HL-60/S4 treated with phorbol 12-myristate 13-acetate at 8.2 ng/mL for 4 days and 3 days (cell line): ENCODE measurements around the gene ACTR1B.
"Not testable (repeated sequence)": the region's sequence is repeated elsewhere in the genome, so short reads cannot be mapped to it uniquely, and the experiment has no call there.

Experiments used
- in situ Hi-C: fragments of 300-500 bp; cut with MboI; formaldehyde crosslinking; loops from 2 replicates; pipeline ENCODE4 v1.15.0; 2022; ENCODE audit warnings: low sequenced_read_pairs

The ACTR1B gene

DNA sequence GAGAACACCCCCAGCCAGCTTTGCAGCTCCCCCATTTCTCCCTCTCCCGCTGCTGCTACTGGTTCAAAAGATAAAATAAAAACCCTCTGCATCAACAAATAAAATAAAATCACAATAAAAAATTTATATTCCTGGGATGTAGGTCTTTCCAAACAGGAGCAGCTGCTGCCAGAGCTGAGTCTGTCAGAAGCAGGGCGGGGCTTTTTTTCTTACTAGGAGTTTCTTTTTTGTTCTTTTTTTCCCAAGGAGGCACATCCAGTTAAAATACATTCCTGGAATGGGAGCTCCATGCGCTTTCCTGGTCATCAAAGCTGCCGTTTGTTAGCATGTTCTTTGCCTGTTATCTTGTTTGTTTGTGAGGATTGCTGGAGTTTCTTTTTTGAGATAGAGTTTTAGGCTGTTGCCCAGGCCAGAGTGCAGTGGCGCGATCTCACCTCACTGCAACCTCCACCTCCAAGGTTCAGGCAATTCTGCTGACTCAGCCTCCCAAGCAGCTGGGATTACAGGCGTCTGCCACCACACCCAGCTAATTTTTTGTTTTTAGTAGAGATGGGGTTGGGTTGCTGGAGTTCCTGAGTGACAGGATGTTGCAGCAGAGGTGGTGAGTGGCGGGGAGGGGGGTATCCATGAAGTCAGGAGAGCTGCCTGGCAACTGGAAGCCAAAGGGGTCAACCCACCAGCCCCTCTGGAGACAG, 38.3 kb downstream of the ACTR1B start:
- in situ Hi-C loops = not testable (repeated sequence)

DNA sequence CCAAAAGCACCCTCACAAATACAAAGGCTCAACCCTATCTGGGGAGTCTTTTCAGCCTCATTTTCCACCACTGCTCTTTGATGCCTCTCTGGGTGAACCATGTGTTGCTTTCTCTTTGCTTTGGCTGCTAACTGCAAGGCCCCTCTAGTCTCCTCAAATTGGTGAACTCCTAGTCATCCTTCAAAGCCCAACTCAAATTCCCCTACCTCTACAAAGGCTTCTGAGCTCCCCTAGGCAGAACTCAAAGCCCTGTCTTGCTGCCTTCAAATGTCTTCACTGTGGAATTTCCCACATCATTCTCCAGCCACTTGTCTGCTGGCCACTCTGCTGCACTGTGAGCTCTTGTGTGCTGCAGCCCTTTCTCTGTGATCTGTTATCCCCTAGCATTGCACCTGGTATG, 40.9 kb downstream of the ACTR1B start:
- in situ Hi-C loops = not testable (repeated sequence)

DNA sequence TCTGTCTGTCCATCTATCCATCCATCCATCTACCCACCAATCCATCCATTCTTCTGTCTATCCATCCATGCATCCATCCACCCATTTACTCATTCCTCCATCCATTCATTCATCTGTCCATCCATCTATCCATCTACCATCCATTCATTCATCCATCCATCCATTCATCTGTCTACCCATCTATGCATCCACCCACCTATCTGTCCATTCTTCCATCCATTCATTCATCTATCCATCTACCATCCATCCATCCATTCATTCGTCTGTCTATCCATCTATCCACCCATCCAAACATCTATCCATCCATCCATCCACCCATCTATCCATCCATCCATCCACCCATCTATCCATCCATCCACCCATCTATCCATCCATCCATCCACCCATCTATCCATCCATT, 43.4 kb downstream of the ACTR1B start:
- in situ Hi-C loops = not testable (repeated sequence)

DNA sequence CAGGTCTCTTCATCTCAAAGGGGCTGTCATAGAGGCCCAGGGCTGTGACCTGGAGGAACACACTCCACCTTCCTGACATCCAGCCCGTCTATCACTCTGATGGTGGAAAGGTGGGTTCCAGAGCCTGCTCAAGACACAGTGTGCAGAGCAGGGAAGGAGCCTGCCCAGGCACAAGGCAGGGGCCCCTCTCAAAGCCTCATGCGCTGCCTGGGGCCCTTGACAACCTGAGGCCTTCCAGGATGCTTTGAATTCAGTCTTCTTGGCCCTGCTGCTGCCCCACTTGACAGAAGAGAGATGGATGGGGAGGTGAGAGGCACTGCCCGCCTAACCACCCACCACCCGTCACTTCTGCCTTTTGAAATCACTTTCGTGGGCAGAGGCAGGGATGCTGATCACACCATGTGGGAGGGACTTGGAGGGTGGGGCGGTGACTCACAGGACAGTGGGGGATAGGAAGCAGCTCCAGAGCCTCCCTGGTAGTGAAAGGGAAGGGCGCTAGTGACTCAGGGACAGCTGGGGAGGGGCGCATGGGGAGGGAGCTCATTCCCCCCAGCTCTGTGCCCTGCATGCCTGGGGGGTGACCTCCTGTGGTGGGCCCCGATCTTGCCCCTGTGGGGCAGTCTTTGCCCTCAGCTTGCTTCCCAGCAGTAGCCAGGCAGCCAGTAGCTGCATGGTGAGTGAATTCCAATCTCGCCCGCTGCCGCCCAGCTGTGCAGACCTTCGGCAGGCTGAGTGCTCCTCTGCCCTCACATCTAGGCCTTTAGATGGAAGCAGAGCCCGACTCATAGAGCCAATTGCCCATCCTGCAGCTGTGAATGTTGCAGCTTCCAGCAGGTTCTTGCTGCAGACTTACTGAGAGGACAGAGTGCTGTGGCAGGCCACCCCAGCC, 44.7 kb downstream of the ACTR1B start:
- in situ Hi-C loops = not testable (repeated sequence)

DNA sequence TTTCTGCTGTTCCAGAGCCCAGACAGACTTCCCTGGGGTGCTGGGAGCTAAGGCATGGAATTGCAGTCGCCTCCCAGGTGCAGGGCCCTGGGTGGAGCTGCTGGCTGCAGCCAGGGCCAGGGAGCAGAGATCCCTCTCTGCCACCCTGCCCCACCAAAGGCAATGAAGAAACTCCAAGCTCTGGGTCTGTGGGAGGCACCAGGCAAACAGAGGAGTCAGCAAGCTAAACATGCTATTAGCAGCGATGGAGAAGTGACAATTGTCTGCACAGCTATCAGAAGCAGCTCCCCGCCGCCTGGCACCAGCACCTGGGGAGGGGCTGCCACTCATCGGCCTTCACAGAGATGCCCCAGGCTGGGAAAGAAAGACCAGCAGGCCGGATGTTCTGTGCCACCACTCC, 45.9 kb downstream of the ACTR1B start:
- in situ Hi-C loops = no loop called here

DNA sequence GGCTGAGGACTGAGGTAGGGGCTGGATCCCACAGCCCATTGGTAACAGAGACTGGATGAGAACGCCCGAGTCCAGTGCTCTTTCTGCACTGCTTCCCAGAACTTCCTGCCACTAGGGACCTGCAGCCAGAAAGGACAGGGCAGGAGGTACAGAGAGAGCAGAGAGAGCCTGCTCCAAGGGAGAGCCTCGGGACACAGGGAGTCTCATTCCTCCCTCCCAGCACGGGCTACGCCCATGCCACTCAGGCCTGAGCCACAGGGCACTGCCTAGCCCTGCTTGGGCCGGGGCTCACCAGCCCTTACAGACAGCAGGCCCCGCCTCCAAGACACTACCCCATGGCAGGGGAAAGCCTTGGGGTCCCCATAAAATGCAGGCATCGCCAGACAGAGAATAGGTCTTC, 48.1 kb downstream of the ACTR1B start:
- in situ Hi-C loops = not testable (repeated sequence)

DNA sequence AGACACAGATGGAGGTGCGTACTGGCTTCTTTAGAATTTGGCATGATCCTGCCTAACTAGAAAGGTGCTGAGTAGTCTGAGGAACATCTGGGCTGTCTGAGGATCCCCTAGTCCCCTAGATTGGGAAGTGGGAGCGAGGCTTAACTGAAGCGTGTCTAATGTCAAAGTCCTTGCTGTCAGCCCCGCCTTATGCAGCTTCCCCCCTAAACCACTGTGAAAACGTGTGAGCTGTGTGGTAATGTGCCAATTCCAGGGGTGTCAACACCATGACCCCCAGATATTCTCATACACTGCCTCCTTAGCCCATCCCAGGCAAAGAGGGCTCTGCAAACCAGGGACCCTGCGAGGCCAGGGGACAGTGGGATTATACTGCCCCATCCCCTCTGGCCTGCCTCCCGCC, 51.9 kb downstream of the ACTR1B start:
- in situ Hi-C loops = not testable (repeated sequence)

DNA sequence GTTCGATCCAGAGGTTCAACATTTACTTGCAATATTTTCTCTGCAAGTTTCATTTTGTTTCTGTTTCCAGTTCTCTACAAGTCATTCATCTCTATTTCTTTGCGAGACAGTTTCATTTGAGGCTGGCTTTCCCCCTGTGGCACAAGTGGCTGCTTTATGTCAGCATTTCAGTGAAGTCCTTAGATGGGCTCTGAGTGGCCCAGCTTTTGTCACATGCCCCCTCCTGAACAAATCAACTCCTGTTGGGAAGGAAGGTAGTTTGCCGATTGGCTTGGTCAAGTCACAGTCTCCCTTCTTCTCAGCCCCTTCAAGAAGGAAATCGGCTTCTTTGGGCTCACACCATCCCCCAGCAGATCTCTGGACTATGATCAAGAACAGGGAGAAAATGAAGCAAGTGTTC, 55.1 kb downstream of the ACTR1B start:
- in situ Hi-C loops = not testable (repeated sequence)
